HG02943 (cell line): ENCODE results near the gene SCAF11.
"Not testable (repeated sequence)": the region's sequence is repeated elsewhere in the genome, so short reads cannot be mapped to it uniquely, and the experiment has no call there.

Experiments
- ATAC-seq: cut with Tn5 transposase; IDR thresholded peaks from one replicate; pipeline ENCODE4 v1.9.1; 2021; ENCODE audit warnings: mild to moderate bottlenecking, low read depth, moderate library complexity; ENCODE audit not compliant: unreplicated experiment

Gene SCAF11

GRCh38 chr12:45990468-45991283 is at the start of gene SCAF11:
SCAF11 (minus strand) TSS chr12:45990574; CDS start chr12:45964167, 26,407 bp downstream.
- peak; percentile 75 for ATAC-seq

- not testable (repeated sequence) for ATAC-seq
These were observed 46.7 kb upstream of the SCAF11 start for GRCh38 chr12:46037066-46037465.

- ATAC-seq = no peak
These were observed 36.8 kb upstream of the SCAF11 start for GRCh38 chr12:46027172-46027571.

- no peak for ATAC-seq
These were observed 33.7 kb upstream of the SCAF11 start for GRCh38 chr12:46024099-46024498.

- ATAC-seq = no peak
These were observed 30.4 kb upstream of the SCAF11 start for GRCh38 chr12:46020768-46021167.

- ATAC-seq = not testable (repeated sequence)
These were observed 28.3 kb upstream of the SCAF11 start for GRCh38 chr12:46018712-46019111.

GRCh38 chr12:46017866-46018375 is 27.5 kb upstream of the SCAF11 start:
- ATAC-seq = not testable (repeated sequence)

GRCh38 chr12:46005823-46006222 is 15.4 kb upstream of the SCAF11 start:
- no peak for ATAC-seq

- ATAC-seq = no peak
These were observed 14.9 kb upstream of the SCAF11 start for GRCh38 chr12:46005151-46005797.

- ATAC-seq = no peak
These were observed 14.3 kb upstream of the SCAF11 start for GRCh38 chr12:46004715-46005114.

- ATAC-seq = not testable (repeated sequence)
These were observed 9.7 kb upstream of the SCAF11 start for GRCh38 chr12:46000076-46000475.

- no peak for ATAC-seq
These were observed 4.4 kb upstream of the SCAF11 start for GRCh38 chr12:45994736-45995135.

- peak; percentile 3 for ATAC-seq
These were observed 1.2 kb upstream of the SCAF11 start for GRCh38 chr12:45991284-45992249.

GRCh38 chr12:45989721-45990467 is 480 bp downstream of the SCAF11 start:
- ATAC-seq = peak; percentile 27

- no peak for ATAC-seq
These were observed 1.1 kb downstream of the SCAF11 start for GRCh38 chr12:45989287-45989686.

GRCh38 chr12:45988264-45988663 is 2.1 kb downstream of the SCAF11 start:
- ATAC-seq = no peak

- ATAC-seq = no peak
These were observed 3.0 kb downstream of the SCAF11 start for GRCh38 chr12:45987340-45987727.

- ATAC-seq = no peak
These were observed 3.6 kb downstream of the SCAF11 start for GRCh38 chr12:45986641-45987339.
